ENCODE data around the gene SLC22A23.

SLC22A23 gene

GRCh38 chr6:3456898-3457709 lies at the start of gene SLC22A23:
SLC22A23 (minus strand) TSS chr6:3457050; CDS start chr6:3456559, 491 bp downstream.
- peak; percentile 68 for DNase-seq (ENCODE audit: low spot score)

GRCh38 chr6:3506200-3506599 lies 49.4 kb upstream of the SLC22A23 start:
- no peak for DNase-seq (ENCODE audit: low spot score)

GRCh38 chr6:3504938-3505805 lies 48.3 kb upstream of the SLC22A23 start:
- no peak for DNase-seq (ENCODE audit: low spot score)

GRCh38 chr6:3504354-3504753 lies 47.5 kb upstream of the SLC22A23 start:
- no peak for DNase-seq (ENCODE audit: low spot score)

GRCh38 chr6:3501826-3502500 lies 45.1 kb upstream of the SLC22A23 start:
- no peak for DNase-seq (ENCODE audit: low spot score)

GRCh38 chr6:3500262-3501014 lies 43.6 kb upstream of the SLC22A23 start:
- no peak for DNase-seq (ENCODE audit: low spot score)

- no peak for DNase-seq (ENCODE audit: low spot score)
Measured at GRCh38 chr6:3499603-3500002, 42.8 kb upstream of the SLC22A23 start.

GRCh38 chr6:3496395-3496794 lies 39.5 kb upstream of the SLC22A23 start:
- no peak for DNase-seq (ENCODE audit: low spot score)

- DNase-seq (ENCODE audit: low spot score): no peak
Measured at GRCh38 chr6:3494391-3495100, 37.7 kb upstream of the SLC22A23 start.

- no peak for DNase-seq (ENCODE audit: low spot score)
Measured at GRCh38 chr6:3490625-3490980, 33.8 kb upstream of the SLC22A23 start.

- no peak for DNase-seq (ENCODE audit: low spot score)
Measured at GRCh38 chr6:3489961-3490624, 33.2 kb upstream of the SLC22A23 start.

- no peak for DNase-seq (ENCODE audit: low spot score)
Measured at GRCh38 chr6:3489027-3489757, 32.3 kb upstream of the SLC22A23 start.

GRCh38 chr6:3484946-3485345 lies 28.1 kb upstream of the SLC22A23 start:
- no peak for DNase-seq (ENCODE audit: low spot score)

GRCh38 chr6:3484192-3484591 lies 27.3 kb upstream of the SLC22A23 start:
- no peak for DNase-seq (ENCODE audit: low spot score)

GRCh38 chr6:3483675-3484074 lies 26.8 kb upstream of the SLC22A23 start:
- DNase-seq (ENCODE audit: low spot score): no peak

- no peak for DNase-seq (ENCODE audit: low spot score)
Measured at GRCh38 chr6:3482869-3483268, 26.0 kb upstream of the SLC22A23 start.

GRCh38 chr6:3481640-3482039 lies 24.8 kb upstream of the SLC22A23 start:
- DNase-seq (ENCODE audit: low spot score): no peak

GRCh38 chr6:3480009-3480408 lies 23.2 kb upstream of the SLC22A23 start:
- no peak for DNase-seq (ENCODE audit: low spot score)

- no peak for DNase-seq (ENCODE audit: low spot score)
Measured at GRCh38 chr6:3473773-3474172, 16.9 kb upstream of the SLC22A23 start.

GRCh38 chr6:3471711-3472110 lies 14.9 kb upstream of the SLC22A23 start:
- DNase-seq (ENCODE audit: low spot score): no peak

All from CD4-positive, alpha-beta T cell treated with Interleukin-2 at 100 ng/mL for 4 hours (primary cell).